ENCODE results near the gene HDAC7.
A peak's percentile ranks its signal among the peaks of the same experiment; 100 is the strongest.

The HDAC7 gene

GRCh38 chr12:47822401-47822800 is 2.7 kb upstream of the HDAC7 start:
- Histone ChIP-seq H3K9me2 (replicated peaks; ENCODE audit: control insufficient read depth, low read length) (no peaks in the 10 kb centered on the region), H3K79me2 (ENCODE audit: control insufficient read depth, low read length) (peaks cover 27% of the 10 kb centered on the region), H3K27ac (ENCODE audit: low read depth, low read length) (peak overlapping the region; percentile 9; the same call in 1 of the 2 replicates), H4K20me1 (ENCODE audit: control insufficient read depth, insufficient read depth, low read depth, low read length) (0 out of 2 replicates have a peak, but pooled peaks cover 1% of the 10 kb centered on the region), H3K9me3 (ENCODE audit: control insufficient read depth, insufficient read depth, low read length) (no peaks in the 10 kb centered on the region), H3K4me1 (ENCODE audit: control insufficient read depth, low read length) (peaks cover 83% of the 10 kb centered on the region), H3F3A (ENCODE audit: control insufficient read depth, insufficient read depth) (peaks cover 16% of the 10 kb centered on the region), H3K4me3 (ENCODE audit: low read length) (no peak overlapping the region), H3K4me2 (ENCODE audit: low read length) (no peak overlapping the region), H3K36me3 (ENCODE audit: control insufficient read depth, low read length) (peaks cover 18% of the 10 kb centered on the region), H3K27me3 (ENCODE audit: control insufficient read depth, low read length) (no peaks in the 10 kb centered on the region)
- no peak for TF ChIP-seq EZH2phosphoT487 (IDR thresholded peaks at IDR 0.05; ENCODE audit: borderline replicate concordance, low read length)

GRCh38 chr12:47821346-47821706 is 1.6 kb upstream of the HDAC7 start:
- H3K79me2 ChIP-seq (ENCODE audit: control insufficient read depth, low read length) = peaks cover 37% of the 10 kb centered on the region
- no peak overlapping the region for H3K4me2 ChIP-seq (ENCODE audit: low read length)
- H3K9me3 ChIP-seq (ENCODE audit: control insufficient read depth, insufficient read depth, low read length) = no peaks in the 10 kb centered on the region
- no peak overlapping the region for H3K27ac ChIP-seq (ENCODE audit: low read depth, low read length)
- H3K27me3 ChIP-seq (ENCODE audit: control insufficient read depth, low read length) = no peaks in the 10 kb centered on the region
- peaks cover 25% of the 10 kb centered on the region for H3K36me3 ChIP-seq (ENCODE audit: control insufficient read depth, low read length)
- no peaks in the 10 kb centered on the region for H3K9me2 ChIP-seq (replicated peaks; ENCODE audit: control insufficient read depth, low read length)
- H3F3A ChIP-seq (ENCODE audit: control insufficient read depth, insufficient read depth) = peaks cover 16% of the 10 kb centered on the region
- no peak overlapping the region for H3K4me3 ChIP-seq (ENCODE audit: low read length)
- H3K4me1 ChIP-seq (ENCODE audit: control insufficient read depth, low read length) = peaks cover 83% of the 10 kb centered on the region
- 0 out of 2 replicates have a peak, but pooled peaks cover 2% of the 10 kb centered on the region for H4K20me1 ChIP-seq (ENCODE audit: control insufficient read depth, insufficient read depth, low read depth, low read length)
- no peak for TF ChIP-seq CTCF (IDR thresholded peaks at IDR 0.05; ENCODE audit: low read depth, low read length, poor library complexity, severe bottlenecking)
- no peak for TF ChIP-seq EZH2phosphoT487 (IDR thresholded peaks at IDR 0.05; ENCODE audit: borderline replicate concordance, low read length)

GRCh38 chr12:47820631-47821345 is 1.1 kb upstream of the HDAC7 start:
- H4K20me1 ChIP-seq (ENCODE audit: control insufficient read depth, insufficient read depth, low read depth, low read length) = 0 out of 2 replicates have a peak, but pooled peaks cover 2% of the 10 kb centered on the region
- peak overlapping the region; percentile 94 for H3K4me2 ChIP-seq (ENCODE audit: low read length)
- H3K9me3 ChIP-seq (ENCODE audit: control insufficient read depth, insufficient read depth, low read length) = no peaks in the 10 kb centered on the region
- H3K9me2 ChIP-seq (replicated peaks; ENCODE audit: control insufficient read depth, low read length) = no peaks in the 10 kb centered on the region
- H3K79me2 ChIP-seq (ENCODE audit: control insufficient read depth, low read length) = peaks cover 43% of the 10 kb centered on the region
- peaks cover 16% of the 10 kb centered on the region for H3F3A ChIP-seq (ENCODE audit: control insufficient read depth, insufficient read depth)
- H3K4me1 ChIP-seq (ENCODE audit: control insufficient read depth, low read length) = peaks cover 83% of the 10 kb centered on the region
- H3K27me3 ChIP-seq (ENCODE audit: control insufficient read depth, low read length) = no peaks in the 10 kb centered on the region
- TF ChIP-seq CTCF (IDR thresholded peaks at IDR 0.05; ENCODE audit: low read depth, low read length, poor library complexity, severe bottlenecking) = no peak
- no peak for TF ChIP-seq EZH2phosphoT487 (IDR thresholded peaks at IDR 0.05; ENCODE audit: borderline replicate concordance, low read length)
- peak overlapping the region; percentile 99 for H3K27ac ChIP-seq (ENCODE audit: low read depth, low read length)
- H3K4me3 ChIP-seq (ENCODE audit: low read length) = peak overlapping the region; percentile 85
- peaks cover 25% of the 10 kb centered on the region for H3K36me3 ChIP-seq (ENCODE audit: control insufficient read depth, low read length)
